HL-60/S4 (cell line): ENCODE results near the gene SNX18.
"Not testable (repeated sequence)": the region's sequence is repeated elsewhere in the genome, so short reads cannot be mapped to it uniquely, and the experiment has no call there.

Experiments
- in situ Hi-C: fragments of 300-500 bp; cut with MboI; formaldehyde crosslinking; loops from 2 replicates; pipeline ENCODE4 v1.14.3; 2022; ENCODE audit warnings: low sequenced_read_pairs

SNX18 gene

DNA sequence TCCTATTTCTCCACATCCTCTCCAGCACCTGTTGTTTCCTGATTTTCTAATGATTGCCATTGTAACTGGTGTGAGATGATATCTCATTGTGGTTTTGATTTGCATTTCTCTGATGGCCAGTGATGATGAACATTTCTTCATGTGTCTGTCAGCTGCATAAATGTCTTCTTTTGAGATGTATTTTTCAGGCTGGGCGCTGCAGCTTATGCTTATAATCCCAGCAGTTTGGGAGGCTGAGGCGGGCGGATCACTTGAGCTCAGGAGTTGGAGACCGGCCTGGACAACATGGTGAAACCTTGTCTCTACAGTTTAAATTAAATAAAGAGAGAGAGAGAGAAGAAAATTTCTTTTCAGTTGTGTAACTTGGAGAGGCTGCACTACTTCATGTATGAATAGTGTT, 19.3 kb downstream of the SNX18 start:
- in situ Hi-C loops: not testable (repeated sequence)

DNA sequence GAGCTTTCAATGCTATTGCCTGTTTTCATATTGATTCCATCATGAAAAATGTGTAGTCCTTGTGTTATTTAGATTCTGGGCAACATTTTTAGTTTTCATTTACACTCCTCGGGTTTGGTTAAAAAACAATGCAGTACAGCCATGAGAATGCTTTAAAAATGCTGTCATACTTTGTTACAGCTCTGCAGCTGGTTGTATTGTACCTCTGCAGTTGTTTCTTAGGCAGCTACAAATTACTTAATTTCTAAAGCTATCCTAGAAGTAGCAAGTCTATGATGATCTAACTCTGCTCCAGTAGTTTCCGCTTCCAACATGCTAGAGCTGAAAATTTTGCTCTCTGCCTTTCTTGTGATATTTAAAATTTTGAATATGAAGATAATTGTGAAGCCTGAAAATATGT, 20.2 kb downstream of the SNX18 start:
- in situ Hi-C loops: no loop called here

DNA sequence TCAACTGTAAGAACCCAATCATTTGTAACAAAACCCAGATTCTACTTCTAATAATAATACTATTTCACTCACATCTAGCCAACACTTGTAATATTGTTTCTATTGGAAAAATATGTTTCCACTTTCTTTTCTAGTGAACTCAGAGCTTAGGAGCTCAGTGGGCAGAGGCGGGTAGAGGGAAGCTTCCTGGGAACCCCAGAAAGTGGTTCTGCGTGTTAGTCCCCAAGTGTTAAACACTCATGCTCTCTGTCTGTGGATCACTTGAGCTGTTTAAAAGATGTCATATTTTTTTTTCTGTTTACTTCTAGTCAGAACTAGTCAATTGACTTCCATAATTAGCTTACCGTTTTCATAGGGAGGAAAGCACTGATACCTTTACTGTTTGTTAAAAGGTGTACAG, 20.6 kb downstream of the SNX18 start:
- in situ Hi-C loops: no loop called here

DNA sequence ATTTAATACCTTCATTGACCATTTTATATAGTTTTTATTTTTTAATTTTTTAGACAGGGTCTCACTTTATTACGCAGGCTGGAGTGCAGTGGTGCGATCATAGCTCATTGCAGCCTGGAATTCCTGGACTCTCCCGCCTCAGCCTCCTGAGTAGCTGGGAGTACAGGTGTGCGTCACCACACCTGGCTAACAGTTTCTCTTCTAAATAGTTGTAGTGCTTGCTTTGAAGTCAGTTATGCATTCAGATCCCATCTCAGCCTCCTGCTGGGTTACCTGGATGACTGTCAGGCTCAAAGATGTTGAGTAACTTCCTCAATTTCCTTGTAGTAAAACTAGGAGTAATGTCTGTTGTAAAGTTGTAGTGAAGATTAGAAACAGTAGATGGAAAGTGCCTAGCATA, 21.4 kb downstream of the SNX18 start:
- in situ Hi-C loops: no loop called here

DNA sequence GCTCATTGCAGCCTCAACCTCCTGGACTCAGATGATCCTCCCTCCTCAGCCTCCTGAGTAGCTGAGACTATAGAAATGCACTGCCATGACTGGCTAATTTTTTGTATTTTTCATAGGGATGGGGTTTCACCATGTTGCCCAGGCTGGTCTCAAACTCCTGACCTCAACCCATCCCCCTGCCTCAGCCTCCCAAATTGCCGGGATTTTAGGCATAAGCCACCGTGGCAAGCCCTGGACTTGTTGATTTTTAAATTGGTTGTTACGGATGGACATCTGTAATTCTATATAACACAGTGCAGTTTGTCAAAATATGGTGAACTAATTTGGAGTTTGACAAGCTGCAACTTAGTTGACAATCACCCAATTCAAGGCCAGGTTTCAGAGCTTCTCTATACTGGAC, 22.7 kb downstream of the SNX18 start:
- in situ Hi-C loops: no loop called here

DNA sequence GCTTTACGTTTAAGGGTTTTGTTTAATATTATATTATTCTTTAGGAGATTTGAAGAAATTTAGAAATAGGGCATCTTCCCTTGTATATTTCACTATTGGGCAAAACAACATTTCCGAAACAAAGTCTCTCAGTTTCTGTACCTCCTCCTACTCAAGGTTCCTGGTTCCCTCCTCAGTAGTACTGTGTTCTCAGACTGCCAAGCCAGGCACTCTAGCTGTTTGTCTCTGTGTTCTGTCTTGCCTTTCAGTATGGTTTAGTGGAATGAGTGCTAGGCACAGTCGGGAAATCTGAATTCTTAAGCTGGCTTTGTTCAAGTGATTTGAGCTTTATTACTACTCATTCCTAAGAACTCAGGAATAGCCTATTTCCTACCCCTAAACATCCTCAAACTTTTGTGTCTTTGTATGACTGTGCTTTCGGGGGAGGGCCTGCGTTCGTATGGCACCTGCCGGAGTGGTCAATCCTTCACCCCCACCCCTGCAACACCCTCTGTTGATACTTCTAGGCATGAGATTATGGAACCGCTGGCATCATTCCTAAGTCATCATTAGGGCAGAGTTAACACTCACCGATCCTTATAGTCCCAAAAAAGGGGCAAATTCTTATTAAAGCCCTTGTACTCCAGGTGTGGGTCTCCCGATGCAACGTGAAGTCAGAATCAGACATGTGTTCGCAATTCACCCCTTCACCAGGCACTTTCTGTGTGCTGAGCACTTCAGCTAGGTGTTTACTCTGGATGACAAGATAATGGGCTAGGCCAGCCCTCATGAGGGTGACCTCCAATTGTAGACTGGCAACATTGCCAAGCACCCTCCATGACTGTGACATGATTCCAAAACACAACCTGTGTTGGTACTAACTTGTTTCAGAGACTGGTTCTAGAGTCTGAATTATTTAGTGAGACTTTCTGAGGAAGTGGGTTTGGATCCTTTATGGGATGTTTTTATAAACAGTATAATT, 24.5 kb downstream of the SNX18 start:
- in situ Hi-C loops: no loop called here

DNA sequence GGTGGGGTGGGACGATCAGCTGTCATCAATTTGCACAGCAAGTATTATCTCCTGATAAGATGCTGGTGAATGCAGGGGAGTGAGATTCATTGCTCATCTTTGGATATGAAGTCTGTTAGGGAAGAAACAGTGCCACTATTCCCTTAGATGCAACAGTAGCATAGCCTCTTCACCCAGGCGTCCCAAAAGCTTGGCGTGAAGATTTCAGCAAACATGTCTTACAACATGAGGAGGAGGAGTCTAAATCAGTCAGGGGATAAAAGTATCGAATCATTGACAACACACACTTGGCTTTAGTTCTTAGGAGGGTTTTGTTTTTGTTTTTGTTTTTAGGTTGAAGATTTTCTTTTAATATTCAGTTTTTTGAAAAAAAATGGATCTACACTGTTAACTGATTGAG, 26.5 kb downstream of the SNX18 start:
- in situ Hi-C loops: no loop called here

DNA sequence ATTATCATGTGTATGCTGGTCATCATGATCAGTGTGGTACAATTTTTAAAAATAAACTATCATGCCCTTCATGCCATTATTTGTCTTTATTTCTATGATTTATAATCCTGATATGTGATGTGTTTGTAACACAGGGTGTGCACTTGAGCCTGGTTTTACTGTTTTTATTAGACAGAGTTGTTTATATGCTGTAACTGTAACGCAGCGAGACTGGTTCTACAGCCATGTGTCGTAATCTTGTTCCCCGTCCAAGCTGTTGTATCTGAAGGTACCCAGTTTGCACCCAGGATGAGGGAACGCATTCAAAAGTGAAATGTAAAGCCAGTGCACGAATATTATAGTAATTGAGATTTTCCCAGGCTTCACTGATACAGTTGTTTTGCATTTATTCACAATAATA, 28.2 kb downstream of the SNX18 start:
- in situ Hi-C loops: no loop called here

DNA sequence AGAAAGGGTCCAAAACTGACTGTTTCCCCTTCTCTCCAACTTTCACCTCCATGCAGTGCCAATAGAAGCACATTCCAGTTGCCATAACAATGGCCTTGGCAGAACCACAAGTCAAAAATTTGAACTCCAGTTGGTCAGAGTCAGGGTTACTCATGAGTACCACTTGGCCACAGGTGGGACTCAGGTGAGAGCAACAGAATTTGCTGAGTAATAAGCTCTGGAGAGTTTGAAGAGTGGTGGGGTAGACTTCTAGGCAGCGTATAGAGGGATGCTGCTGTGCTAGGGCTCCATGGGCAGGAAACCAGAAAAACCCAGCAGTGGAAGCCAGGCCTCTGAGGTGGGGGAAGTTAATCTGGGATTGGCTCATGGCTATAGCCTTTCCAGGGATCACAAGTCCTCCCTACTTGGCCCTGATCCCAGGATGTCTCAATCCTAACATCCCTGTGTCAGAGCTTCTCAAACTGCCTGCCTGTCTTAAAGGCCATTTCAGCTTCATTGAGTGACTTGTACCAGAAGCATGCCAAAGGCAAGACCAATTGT, 30.2 kb downstream of the SNX18 start:
- in situ Hi-C loops: no loop called here

DNA sequence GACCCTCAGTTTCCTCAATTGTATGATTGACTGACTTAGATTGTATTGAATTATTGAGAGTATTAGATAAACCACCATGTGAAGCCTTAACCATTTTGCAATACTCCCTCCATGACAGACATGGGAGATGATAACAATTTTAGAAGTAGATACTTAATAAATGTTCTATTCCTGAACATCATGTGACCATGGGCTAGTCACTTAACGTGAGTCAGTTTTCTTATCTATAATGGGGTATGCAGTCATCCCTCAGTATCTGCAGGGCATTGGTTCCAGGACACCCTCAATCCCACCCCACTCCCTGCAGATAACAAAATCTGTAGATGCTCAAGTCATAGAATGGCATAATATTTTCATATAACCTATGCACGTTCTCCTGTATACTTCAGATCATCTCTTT, 31.0 kb downstream of the SNX18 start:
- in situ Hi-C loops: no loop called here

DNA sequence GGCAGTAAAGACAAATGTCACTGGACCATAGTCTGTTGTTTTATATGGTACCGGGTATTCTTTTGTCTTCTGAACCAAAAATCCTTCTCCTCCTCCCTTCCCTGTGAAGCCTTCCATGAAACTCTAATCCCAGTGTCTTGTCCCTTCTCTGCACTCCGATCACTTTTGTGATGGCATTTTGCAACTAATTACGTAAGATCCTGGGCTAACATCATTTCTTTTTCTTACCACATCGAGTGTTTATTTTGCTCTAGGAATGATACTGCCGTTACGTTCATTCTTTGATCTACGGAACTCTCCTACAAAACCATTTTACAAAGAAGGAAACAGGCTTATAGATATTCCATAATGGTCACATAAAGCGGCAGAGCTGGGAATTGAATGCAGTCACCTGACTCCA, 33.7 kb downstream of the SNX18 start:
- in situ Hi-C loops: no loop called here

DNA sequence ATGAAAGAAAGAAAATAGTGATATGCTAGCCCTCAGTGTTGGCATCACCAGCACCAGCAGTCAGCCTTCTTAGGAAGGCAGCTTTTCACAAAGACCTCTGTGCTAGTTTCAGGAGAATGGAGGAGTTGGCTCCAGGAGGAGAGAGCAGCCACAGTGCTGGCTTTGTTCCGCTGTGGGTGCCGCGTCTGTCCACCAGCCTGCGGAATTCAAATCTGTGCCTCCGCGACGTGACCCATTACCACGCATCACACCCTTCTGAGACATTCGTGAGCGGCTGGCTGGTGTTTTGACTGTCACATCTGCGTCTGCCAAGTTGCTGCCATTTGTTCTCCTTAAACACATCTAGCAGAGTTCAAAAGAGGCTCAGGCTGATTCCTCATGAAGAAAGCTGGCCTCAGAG, 34.4 kb downstream of the SNX18 start:
- in situ Hi-C loops: no loop called here

DNA sequence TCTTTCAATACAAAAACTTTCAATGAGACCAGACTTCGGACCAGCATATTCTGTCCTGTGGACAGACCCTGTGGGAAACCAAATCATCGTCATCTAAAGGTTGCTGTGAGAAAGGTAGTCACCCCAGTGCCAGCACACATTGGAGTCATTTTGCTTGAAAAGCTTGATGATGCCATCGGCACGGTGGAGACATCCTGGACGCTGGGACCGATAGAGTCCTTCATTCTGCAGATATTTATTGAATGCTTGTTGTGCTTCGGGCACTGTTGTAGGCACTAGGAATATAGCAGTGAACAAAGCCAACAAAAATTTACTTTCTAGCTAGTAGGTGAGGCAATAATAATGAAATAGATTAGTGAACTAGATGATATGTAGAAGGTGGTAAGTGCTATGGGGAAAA, 34.9 kb downstream of the SNX18 start:
- in situ Hi-C loops: no loop called here

DNA sequence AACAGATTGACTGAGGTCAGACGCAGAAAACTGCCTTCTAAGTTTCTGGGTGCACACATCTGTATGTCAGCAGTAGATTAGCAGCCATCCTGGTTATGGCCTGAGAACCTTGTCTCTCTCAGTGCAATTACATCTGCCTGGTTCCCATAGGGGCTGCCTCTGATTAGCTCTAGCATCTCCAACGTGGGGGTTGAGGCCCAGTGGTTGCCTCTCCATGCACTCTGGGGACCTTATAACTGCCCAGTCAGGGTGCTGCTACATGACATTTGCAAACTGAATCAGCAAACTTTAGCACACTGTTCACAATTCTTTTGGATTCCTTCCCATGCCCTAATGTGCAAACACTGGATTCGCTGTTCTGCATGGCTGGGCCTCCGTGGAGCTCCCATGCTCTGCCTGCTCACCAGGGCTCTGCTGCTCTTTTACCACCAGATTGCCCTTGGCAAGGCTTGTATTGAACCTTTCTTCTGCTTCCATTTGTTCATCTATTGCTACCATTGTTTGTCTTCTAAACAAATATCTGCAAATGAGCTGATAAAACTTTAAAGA, 36.2 kb downstream of the SNX18 start:
- in situ Hi-C loops: no loop called here

DNA sequence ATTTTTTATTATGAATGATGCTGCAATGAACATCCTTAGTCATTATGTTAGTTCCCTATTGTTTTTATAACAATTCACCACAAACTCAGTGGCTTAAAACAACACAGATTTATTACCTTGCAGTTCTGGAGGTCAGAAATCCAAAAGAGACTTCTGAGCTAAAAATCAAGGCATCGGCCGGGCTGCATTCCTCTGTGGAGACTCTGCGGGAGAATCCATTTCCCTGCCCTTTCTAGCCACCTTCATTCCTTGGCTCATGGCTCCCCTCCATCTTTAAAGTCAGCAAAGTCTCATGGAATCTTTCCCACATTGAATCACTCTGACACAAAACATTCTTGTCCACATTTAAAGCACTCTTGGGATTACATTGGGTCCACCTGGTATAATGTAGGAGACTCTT, 38.6 kb downstream of the SNX18 start:
- in situ Hi-C loops: no loop called here

DNA sequence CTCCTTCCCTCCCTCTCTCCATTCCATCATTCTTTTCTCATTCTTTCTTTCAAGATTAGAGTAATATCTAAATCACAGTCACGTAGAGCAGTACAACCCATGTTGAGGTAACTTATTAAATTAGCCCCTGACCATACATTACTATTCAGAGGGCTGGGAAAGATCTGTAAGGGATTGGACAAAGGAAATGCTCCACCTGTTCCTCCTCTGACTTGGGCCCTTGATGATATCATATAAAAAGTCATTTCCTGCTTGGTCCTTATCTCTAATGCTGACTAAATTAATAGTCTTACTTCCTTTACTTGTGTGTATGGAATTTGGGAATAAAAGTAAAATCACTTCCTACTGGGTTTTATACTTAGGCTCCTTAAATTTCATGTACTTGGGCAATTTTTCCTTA, 40.8 kb downstream of the SNX18 start:
- in situ Hi-C loops: no loop called here

DNA sequence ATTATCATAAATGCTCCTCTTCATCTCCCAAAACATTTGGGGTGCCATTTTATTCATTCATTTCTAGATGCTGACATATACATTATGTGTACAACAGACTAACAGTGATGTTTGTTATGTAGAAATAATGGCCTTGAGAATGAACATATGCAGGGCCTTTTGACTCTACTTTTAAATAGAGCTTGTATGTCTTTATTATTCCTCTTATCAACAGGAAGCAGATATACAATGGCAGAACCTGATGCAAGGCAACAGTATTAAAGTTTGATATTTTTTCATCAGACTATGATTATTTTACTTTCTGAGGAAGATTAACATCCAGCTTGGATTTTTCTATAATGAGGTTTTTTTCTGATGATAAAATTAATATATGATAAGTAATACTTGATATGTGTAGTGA, 44.1 kb downstream of the SNX18 start:
- in situ Hi-C loops: no loop called here

DNA sequence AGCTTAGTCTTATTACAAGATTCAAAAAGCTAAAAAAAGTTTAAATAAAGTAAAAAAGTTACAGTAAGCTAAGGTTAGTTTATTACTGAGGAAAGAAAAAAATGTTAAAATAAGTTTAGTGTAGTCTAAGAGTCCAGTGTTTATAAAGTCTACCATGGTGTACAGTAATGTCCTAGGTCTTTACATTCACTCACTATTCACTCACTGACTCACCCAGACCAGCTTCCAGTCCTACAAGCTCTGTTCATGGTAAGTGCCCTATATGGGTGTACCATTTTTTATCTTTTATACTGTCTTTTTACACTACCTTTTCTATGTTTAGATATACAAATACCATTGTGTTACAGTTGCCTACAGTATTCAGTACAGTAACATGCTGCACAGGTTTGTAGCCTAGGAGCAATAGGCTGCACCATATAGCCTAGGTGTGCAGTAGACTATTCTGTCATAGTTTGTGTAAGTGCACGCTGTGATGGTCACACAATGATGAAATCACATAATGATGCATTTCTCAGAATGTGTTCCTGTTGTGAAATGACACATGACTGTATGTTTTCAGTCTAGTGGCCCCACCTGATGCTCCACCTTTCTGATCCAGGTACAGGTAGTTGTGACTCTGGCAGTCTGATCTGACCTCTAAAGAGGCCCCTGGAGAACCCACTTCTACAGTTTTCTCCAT, 45.7 kb downstream of the SNX18 start:
- in situ Hi-C loops: no loop called here

DNA sequence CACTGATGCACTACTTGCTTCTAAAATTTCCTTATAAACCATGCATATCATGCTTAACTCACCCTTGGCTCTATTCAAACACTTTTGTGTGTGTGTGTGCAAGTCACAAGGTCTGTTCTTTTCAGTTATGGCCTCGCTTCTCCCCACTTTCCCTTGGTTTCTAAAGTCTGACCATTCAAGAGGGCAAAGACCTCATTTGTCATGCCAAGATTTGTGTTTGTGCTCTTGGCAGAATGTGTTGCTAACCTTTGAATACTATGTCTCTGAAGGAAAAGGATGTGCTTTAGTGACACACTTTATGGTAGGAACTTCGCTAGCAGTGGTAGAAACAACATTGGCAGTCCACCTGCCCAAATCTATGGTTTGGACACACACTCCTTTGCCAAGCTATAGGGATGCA, 50.4 kb downstream of the SNX18 start:
- in situ Hi-C loops: no loop called here

DNA sequence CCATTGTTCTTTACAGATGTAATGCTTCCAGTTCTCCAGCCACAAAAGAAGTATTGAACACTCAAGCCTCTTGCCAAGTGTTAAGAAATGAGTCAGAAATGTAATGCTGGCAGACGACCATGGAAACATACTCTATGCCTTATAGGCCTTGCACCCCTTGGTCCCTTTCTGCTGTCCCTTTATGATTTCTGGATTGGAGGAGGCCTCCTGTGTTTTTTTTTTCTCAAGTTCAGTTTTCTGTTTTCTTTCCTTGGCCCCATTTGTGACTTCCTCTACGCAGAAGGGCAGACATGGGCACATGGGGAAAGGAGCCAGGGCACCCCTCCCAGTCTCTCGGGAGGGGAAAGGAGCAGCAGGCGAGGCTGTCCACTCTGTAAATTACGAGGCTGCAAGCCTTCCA, 53.4 kb downstream of the SNX18 start:
- in situ Hi-C loops: no loop called here

DNA sequence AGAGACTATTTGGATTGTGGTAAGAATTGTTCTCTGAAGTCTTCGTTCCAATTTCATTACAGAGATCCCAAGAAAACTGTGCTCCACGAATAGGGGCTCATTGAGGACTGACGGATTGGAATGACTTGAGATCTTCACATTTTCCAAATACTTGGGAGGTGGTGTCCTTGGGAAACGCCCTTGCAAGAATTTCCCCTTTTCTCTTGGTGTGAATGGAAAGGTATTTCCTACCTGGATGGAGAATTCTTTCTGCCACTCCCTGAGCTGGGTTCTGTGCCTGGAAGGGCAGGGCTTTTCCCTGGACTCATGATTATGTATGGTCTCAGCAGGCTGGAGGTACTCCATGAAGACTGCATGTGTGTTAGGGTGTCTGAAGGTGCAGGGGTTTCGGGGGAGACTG, 53.9 kb downstream of the SNX18 start:
- in situ Hi-C loops: no loop called here
